Uterus (tissue), 4 donors: ENCODE results near the gene COA1. TPM values are rescaled to one million over a fixed set of nuclear protein-coding genes. Genes with fewer than 3 reads are reported as not detected.

Source experiments
- DNase-seq, 2 donors: peaks; one replicate each; pipeline ENCODE4 v3.0.0-alpha.2; 2019 to 2020
- H3K27ac ChIP-seq, 2 donors: fragments of 200-600 bp; sonication (generic); 1 replicate in 1 of 2; 2 replicates in 1 of 2; pipeline ENCODE4 v1.5.1; 2016 to 2018
- H3K27me3 ChIP-seq, 2 donors: fragments of 200-600 bp; sonication (generic); one replicate each; pipeline ENCODE4 v1.5.1; 2018 to 2019; ENCODE audit warnings: control low read depth in 1 of 2
- H3K36me3 ChIP-seq, 2 donors: fragments of 200-600 bp; sonication (generic); one replicate each; pipeline ENCODE4 v1.5.1; 2019; ENCODE audit warnings: control low read depth in 1 of 2
- H3K4me1 ChIP-seq, 2 donors: fragments of 200-600 bp; sonication (generic); one replicate each; pipeline ENCODE4 v1.5.1; 2018 to 2019; ENCODE audit warnings: control low read depth in 1 of 2
- H3K4me3 ChIP-seq, 2 donors: fragments of 200-600 bp; sonication (generic); 1 replicate in 1 of 2; 2 replicates in 1 of 2; pipeline ENCODE4 v1.5.1; 2018 to 2019; ENCODE audit warnings: mild to moderate bottlenecking in 1 of 2
- H3K9me3 ChIP-seq, 2 donors: fragments of 200-600 bp; sonication (generic); one replicate each; pipeline ENCODE4 v1.5.1; 2019; ENCODE audit warnings: control low read depth in 1 of 2
- CTCF ChIP-seq, 4 experiments: fragments of 200-600 bp in 2 of 4; fragments of 450-650 bp in 2 of 4; sonication (generic) in 2 of 4; IDR thresholded peaks; one replicate each; pipeline ENCODE4 v1.5.1; 2016 to 2019; ENCODE audit warnings: antibody characterized with exemption in 4 of 4, mild to moderate bottlenecking in 2 of 4, moderate library complexity in 1 of 4
- POLR2A ChIP-seq, 2 donors: fragments of 450-650 bp; IDR thresholded peaks; one replicate each; pipeline ENCODE4 v1.6.1; 2016; ENCODE audit warnings: antibody characterized with exemption in 2 of 2, mild to moderate bottlenecking in 1 of 2, moderate library complexity in 1 of 2
- intact Hi-C: fragments of 100-400 bp; cut with DNase I; formaldehyde crosslinking; loops from one replicate; pipeline ENCODE4 v1.15.1; 2023; ENCODE audit warnings: low total_unique reads
- total RNA-seq, 4 donors: library from RNA; depleted of rRNA in 3 of 4; stranded (reverse); fragments of >200 nt in 3 of 4; gene quantifications; one replicate each; pipeline versions ENCODE4 v1.1.0 to v1.2.4, GENCODE V29; 2014 to 2023
- donor health status: DM: yes; HTN: yes; CAD: no.

COA1 gene
- total RNA-seq, 4 donors from 2014 or later: 30.0 to 83.6 (median 76.6) TPM

DNA sequence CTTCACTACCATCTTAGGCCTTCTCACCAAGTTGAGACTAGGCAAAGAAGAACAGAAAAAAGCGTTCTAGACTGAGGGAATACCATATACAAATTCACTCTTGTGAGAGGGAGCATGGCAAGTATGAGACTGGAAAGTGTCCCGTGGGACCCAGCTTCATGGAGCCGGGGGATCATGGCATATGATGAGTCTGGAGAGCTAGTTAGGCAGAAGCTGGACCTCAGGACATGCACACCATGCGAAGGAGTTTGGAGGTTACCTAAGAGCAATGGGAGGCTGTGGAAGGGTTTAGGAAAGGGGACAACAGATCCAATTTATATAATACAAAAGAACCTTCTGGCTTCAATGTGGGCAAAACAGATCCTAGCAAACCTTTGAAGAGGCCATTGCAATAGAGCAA, 112.3 kb downstream of the COA1 start:
- TF ChIP-seq POLR2A (IDR thresholded peaks at IDR 0.05): no peak
- no peak for TF ChIP-seq CTCF (IDR thresholded peaks at IDR 0.05)
- intact Hi-C loops: no loop called here
- Histone ChIP-seq H3K4me3 (no peak overlapping the region), H3K4me1 (peaks cover 0 to 9% of the 10 kb centered on the region in 2 donors), H3K27me3 (no peaks in the 10 kb centered on the region), H3K9me3 (no peaks in the 10 kb centered on the region), H3K27ac (no peak overlapping the region), H3K36me3 (no peaks in the 10 kb centered on the region)
- DNase-seq: no peak

DNA sequence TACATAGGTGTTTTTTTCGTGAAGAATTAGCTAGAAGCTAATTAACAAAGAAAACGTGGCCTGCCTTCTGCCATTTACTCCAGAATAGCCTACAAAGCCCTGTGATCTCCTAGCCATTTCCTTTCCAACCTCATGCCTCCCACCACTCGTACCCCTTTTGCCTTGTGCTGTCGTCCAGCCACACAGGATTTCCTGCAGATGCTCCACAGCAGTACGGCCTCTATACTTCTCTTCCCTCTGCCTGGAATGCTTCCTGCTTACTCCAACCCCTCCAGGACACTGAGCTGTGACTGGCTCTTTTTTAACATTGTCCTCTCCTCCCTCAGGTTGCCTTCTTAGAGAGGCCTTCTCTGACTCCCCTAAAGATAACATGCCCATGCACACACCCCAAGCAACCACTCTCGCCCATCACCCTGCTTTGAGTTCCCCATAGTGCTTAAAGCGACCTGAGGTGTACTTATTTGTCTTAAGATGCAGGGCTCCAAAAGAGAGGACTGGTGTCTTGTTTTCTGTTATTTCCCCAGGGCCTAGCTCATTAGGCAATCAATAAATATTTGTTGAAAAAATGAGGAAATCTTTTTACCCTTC, 113.7 kb downstream of the COA1 start:
- no peak overlapping the region for H3K4me3 ChIP-seq
- no peak for DNase-seq
- no peak overlapping the region for H3K27ac ChIP-seq
- no peaks in the 10 kb centered on the region for H3K27me3 ChIP-seq
- intact Hi-C loops: no loop called here
- H3K36me3 ChIP-seq: no peaks in the 10 kb centered on the region
- H3K9me3 ChIP-seq: no peaks in the 10 kb centered on the region
- no peak for TF ChIP-seq CTCF (IDR thresholded peaks at IDR 0.05)
- TF ChIP-seq POLR2A (IDR thresholded peaks at IDR 0.05): no peak
- peaks cover 0 to 9% of the 10 kb centered on the region in 2 donors for H3K4me1 ChIP-seq

DNA sequence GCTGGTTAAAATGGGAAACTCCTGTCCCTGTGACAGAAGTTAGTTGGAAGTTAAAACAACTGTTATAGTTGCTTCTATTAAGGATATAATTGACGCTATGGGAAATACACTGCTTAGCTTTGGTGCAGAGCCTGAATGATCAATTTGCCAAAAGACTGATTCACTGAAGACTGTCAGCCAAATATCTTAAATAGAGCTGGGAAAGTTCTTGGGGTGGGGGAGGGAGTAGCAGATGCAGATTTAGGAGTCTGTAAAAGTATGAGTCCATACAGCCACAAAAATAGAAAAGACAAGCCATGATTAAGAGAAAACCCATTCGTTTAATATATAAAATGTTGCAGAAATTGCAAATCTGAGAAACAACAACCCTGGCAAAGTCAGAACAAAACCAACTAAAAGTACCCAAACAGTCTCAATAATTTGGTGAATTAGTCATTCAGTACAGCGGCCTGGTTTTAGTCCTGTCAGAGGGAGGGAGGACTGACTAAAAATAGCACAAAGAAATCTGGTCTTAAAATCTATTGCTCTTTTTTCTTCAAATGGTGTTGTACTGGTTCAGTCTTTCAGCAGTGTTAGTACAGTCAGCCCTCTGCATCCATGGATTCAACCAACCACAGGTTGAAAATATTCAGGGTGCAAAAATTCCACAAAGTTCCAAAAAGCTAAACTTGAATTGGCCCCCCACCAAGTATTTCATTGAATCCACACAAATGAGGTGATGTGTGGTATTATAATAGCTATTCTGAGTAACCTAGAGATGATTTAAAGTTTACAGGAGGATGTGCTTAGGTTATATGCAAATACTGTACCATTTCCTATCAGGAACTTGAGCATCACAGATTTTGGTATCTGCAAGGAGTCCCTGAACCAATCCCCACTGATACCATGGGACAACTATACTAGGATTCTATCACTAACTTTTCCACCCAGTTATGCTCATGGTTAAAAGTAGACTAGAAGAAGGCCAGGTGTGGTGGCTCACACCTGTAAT, 116.4 kb downstream of the COA1 start:
- Histone ChIP-seq H3K36me3 (no peaks in the 10 kb centered on the region), H3K4me3 (no peak overlapping the region), H3K9me3 (no peaks in the 10 kb centered on the region), H3K27me3 (no peaks in the 10 kb centered on the region), H3K27ac (peak overlapping the region in 1 of 2 donors; percentile 49), H3K4me1 (peaks cover 0 to 9% of the 10 kb centered on the region in 2 donors)
- DNase-seq: no peak
- intact Hi-C loops: no loop called here
- TF ChIP-seq CTCF (IDR thresholded peaks at IDR 0.05): no peak
- TF ChIP-seq POLR2A (IDR thresholded peaks at IDR 0.05): no peak

DNA sequence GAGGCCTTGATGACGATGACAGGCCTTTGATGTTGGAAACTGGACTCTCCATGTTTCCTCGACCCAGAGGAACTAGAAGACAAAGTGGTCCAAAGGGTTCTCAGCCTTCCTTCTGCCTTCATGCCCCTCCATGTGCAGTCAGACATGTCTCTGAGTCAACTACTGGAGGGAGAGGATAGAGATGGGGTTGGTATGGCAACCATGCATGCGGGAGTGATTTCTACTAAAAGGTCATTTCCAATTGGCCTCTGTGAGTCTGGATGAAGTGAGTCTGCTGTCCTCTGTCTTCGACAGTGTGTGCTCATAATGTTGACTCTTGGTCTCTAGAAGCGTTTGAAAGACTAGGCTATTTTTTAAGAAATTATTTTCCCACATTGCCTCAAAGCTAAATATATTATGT, 117.2 kb downstream of the COA1 start:
- no peak overlapping the region for H3K4me3 ChIP-seq
- H3K36me3 ChIP-seq: no peaks in the 10 kb centered on the region
- intact Hi-C loops: no loop called here
- H3K9me3 ChIP-seq: no peaks in the 10 kb centered on the region
- H3K4me1 ChIP-seq: peaks cover 0 to 9% of the 10 kb centered on the region in 2 donors
- peak overlapping the region in 1 of 2 donors; percentile 49 for H3K27ac ChIP-seq
- no peak for DNase-seq
- H3K27me3 ChIP-seq: no peaks in the 10 kb centered on the region
- TF ChIP-seq CTCF (IDR thresholded peaks at IDR 0.05) (no peak), POLR2A (IDR thresholded peaks at IDR 0.05) (no peak)

DNA sequence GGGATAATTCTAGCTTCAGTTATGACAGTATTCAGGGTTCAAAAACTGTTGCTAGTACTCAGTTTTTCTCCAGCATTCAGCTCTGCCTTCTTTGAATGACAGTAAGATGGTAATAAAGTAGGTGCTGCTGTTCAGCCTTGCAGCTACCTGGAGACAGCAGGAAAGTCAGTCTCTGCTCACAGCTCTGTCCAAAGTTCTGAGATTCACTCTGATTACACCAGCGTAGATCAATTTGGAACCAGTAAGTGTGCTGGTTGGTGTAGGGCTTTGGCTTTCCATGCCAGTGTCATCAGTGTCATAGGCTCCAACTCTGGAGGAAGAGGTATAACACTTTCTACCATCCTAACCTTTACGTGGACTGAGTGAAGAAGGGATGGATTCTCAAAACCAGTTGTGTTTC, 120.2 kb downstream of the COA1 start:
- H3K36me3 ChIP-seq: no peaks in the 10 kb centered on the region
- H3K27ac ChIP-seq: no peak overlapping the region
- H3K4me1 ChIP-seq: peaks cover 0 to 9% of the 10 kb centered on the region in 2 donors
- no peaks in the 10 kb centered on the region for H3K9me3 ChIP-seq
- intact Hi-C loops: no loop called here
- no peak overlapping the region for H3K4me3 ChIP-seq
- no peaks in the 10 kb centered on the region for H3K27me3 ChIP-seq
- DNase-seq: no peak
- TF ChIP-seq POLR2A (IDR thresholded peaks at IDR 0.05): no peak
- TF ChIP-seq CTCF (IDR thresholded peaks at IDR 0.05): no peak
